Gastroesophageal sphincter (tissue), 4 donors: ENCODE results near the gene TBX21. TPM values are rescaled to one million over a fixed set of nuclear protein-coding genes. Genes with fewer than 3 reads are reported as not detected.
A peak's percentile ranks its signal among the peaks of the same experiment; 100 is the strongest.

Experiments
- ATAC-seq: fragments of 150-250 bp; one replicate; pipeline ENCODE4 v1.9.1; 2016; ENCODE audit warnings: mild to moderate bottlenecking, moderate library complexity
- H3K27ac ChIP-seq, 4 donors: fragments of 200-600 bp; sonication (generic) in 3 of 4; 1 replicate in 3 of 4; 2 replicates in 1 of 4; pipeline ENCODE4 v1.5.1; 2016 to 2019
- H3K27me3 ChIP-seq: fragments of 200-600 bp; sonication (generic); one replicate; pipeline ENCODE4 v1.5.1; 2019
- H3K36me3 ChIP-seq, 2 donors: fragments of 200-600 bp; sonication (generic); one replicate each; pipeline ENCODE4 v1.5.1; 2019; ENCODE audit warnings: control low read depth in 1 of 2
- H3K4me1 ChIP-seq, 3 donors: fragments of 200-600 bp; sonication (generic); 1 replicate in 2 of 3; 2 replicates in 1 of 3; pipeline ENCODE4 v1.5.1; 2016 to 2019; ENCODE audit warnings: control low read depth in 2 of 3
- H3K4me3 ChIP-seq, 2 donors: fragments of 200-600 bp; sonication (generic); one replicate each; pipeline ENCODE4 v1.5.1; 2019; ENCODE audit warnings: mild to moderate bottlenecking in 1 of 2, moderate library complexity in 1 of 2
- H3K9me3 ChIP-seq, 3 donors: fragments of 200-600 bp; sonication (generic); one replicate each; pipeline ENCODE4 v1.5.1; 2017 to 2019; ENCODE audit warnings: control low read depth in 2 of 3
- CTCF ChIP-seq, 4 experiments: fragments of 200-600 bp in 2 of 4; fragments of 450-650 bp in 2 of 4; sonication (generic) in 1 of 4; IDR thresholded peaks; one replicate each; pipeline ENCODE4 v1.5.1; 2017 to 2019; ENCODE audit warnings: antibody characterized with exemption in 4 of 4, mild to moderate bottlenecking in 2 of 4, moderate library complexity in 2 of 4
- EP300 ChIP-seq: sonication (generic); formaldehyde crosslinking; IDR thresholded peaks from one replicate; pipeline ENCODE4 v1.6.1; 2017; ENCODE audit warnings: antibody characterized with exemption, mild to moderate bottlenecking
- POLR2A ChIP-seq, 2 donors: fragments of 450-650 bp; IDR thresholded peaks; one replicate each; pipeline ENCODE4 v1.6.1; 2017; ENCODE audit warnings: antibody characterized with exemption in 2 of 2, mild to moderate bottlenecking in 2 of 2, moderate library complexity in 1 of 2
- POLR2AphosphoS5 ChIP-seq: sonication (generic); formaldehyde crosslinking; IDR thresholded peaks from one replicate; pipeline ENCODE4 v1.6.1; 2017; ENCODE audit warnings: antibody characterized with exemption
- WGBS, 2 donors: methylation state at CpG; one replicate each; pipeline ENCODE4 v1.1.5; 2018; ENCODE audit warnings: low coverage in 1 of 2; 5-methylcytosine and 5-hydroxymethylcytosine counted together
- total RNA-seq, 4 donors: library from RNA; depleted of rRNA; stranded (reverse); fragments of >200 nt; gene quantifications; one replicate each; pipeline ENCODE4 v1.1.0, GENCODE V29; 2016

TBX21 gene
- total RNA-seq, 4 donors from 2014 or later: 0.94 to 1.1 TPM; not detected in 2

- peaks cover 82% of the 10 kb centered on the region for H3K27me3 ChIP-seq
Measured at GRCh38 chr17:47774331-47774730, 41.3 kb downstream of the TBX21 start.

GRCh38 chr17:47774987-47775580, 42.0 kb downstream of the TBX21 start:
- H3K27me3 ChIP-seq: peaks cover 89% of the 10 kb centered on the region

More at GRCh38 chr17:47774331-47774730, 41.3 kb downstream of the TBX21 start:
- TF ChIP-seq POLR2AphosphoS5 (no peak), EP300 (no peak), POLR2A (IDR thresholded peaks at IDR 0.05) (no peak), CTCF (IDR thresholded peaks at IDR 0.05) (no peak)
- ATAC-seq: no peak
- WGBS, 2 donors: 82 to 83% methylated on average over 2 to 4 of the region's 4 CpGs
- no peaks in the 10 kb centered on the region for H3K36me3 ChIP-seq
- H3K4me3 ChIP-seq: no peak overlapping the region
- no peak overlapping the region for H3K27ac ChIP-seq
- H3K9me3 ChIP-seq: peaks cover 0 to 27% (median 0%) of the 10 kb centered on the region in 3 donors
- H3K4me1 ChIP-seq: no peaks in the 10 kb centered on the region

GRCh38 chr17:47776330-47777197, 43.5 kb downstream of the TBX21 start:
- WGBS, 2 donors: 38 to 41% methylated on average over 13 to 14 of the region's 14 CpGs
- no peak overlapping the region for H3K27ac ChIP-seq
- no peaks in the 10 kb centered on the region for H3K36me3 ChIP-seq
- H3K4me1 ChIP-seq: no peaks in the 10 kb centered on the region
- no peak overlapping the region for H3K4me3 ChIP-seq
- TF ChIP-seq EP300 (no peak), CTCF (IDR thresholded peaks at IDR 0.05) (peak in 3 of 4 experiments; percentile 47 to 59 (median 56))
- peaks cover 96% of the 10 kb centered on the region for H3K27me3 ChIP-seq
- peaks cover 0 to 7% (median 0%) of the 10 kb centered on the region in 3 donors for H3K9me3 ChIP-seq
- ATAC-seq: no peak

More at GRCh38 chr17:47774987-47775580, 42.0 kb downstream of the TBX21 start:
- Histone ChIP-seq H3K27ac (no peak overlapping the region), H3K4me1 (no peaks in the 10 kb centered on the region), H3K9me3 (peaks cover 0 to 22% (median 0%) of the 10 kb centered on the region in 3 donors), H3K4me3 (no peak overlapping the region), H3K36me3 (no peaks in the 10 kb centered on the region)
- no peak for ATAC-seq
- TF ChIP-seq POLR2AphosphoS5: no peak
- no peak for TF ChIP-seq CTCF (IDR thresholded peaks at IDR 0.05)
- no peak for TF ChIP-seq POLR2A (IDR thresholded peaks at IDR 0.05)
- WGBS, 2 donors: 100% methylated on average over 1 of the region's 1 CpG; no CpG with 5 or more reads in 1 of the 2 donors

DNA sequence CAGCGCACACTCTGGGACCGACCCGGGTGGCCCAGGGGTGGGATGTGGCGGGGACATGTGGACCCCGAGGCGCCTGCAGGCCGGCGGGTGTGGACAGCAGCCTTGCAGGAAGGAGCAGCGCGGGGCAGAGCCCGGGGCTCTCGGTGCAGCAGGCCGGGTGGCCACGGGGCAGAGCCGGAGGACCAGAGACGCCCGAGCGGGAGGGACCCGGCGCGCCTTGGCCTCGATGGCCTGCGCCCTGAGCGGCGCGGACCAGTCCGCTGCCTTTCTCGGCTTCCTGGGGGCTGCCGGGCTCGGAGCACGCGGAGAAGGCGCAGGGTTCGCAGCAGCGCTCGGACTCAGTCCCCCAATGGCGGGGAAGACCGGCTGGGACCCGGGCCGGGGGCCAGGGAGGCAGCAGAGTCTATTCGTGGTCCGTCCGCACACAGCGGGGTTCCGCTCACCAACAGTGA, 45.2 kb downstream of the TBX21 start:
- no CpG with 5 or more reads among the region's 45 CpGs for WGBS, 2 donors
- no peak overlapping the region for H3K27ac ChIP-seq
- no peak for ATAC-seq

More for the DNA sequence above, 45.2 kb downstream of the TBX21 start:
- Histone ChIP-seq H3K4me3 (no peak overlapping the region), H3K27me3 (peaks cover 88% of the 10 kb centered on the region), H3K9me3 (no peaks in the 10 kb centered on the region), H3K4me1 (no peaks in the 10 kb centered on the region), H3K36me3 (no peaks in the 10 kb centered on the region)
- TF ChIP-seq CTCF (IDR thresholded peaks at IDR 0.05) (no peak), EP300 (no peak), POLR2AphosphoS5 (no peak), POLR2A (IDR thresholded peaks at IDR 0.05) (no peak)
